Cardiac muscle cell (in vitro differentiated cells and primary cell): ENCODE results near the gene PHLPP1. TPM values are rescaled to one million over a fixed set of nuclear protein-coding genes. Genes with fewer than 3 reads are reported as not detected.

Experiments
- DNase-seq, 2 donors: peaks; one replicate each; pipeline versions ENCODE4 v3.0.0 to v3.0.0-alpha.2; 2010 to 2017; ENCODE audit warnings: low read depth in 1 of 2, low spot score in 1 of 2
- H3K27ac ChIP-seq: fragments of 200-600 bp; sonication (generic); 2 replicates; pipeline ENCODE4 v1.5.1; 2016
- H3K27me3 ChIP-seq: fragments of 200-600 bp; sonication (generic); 2 replicates; pipeline ENCODE4 v1.6.0; 2016; ENCODE audit warnings: control low read depth
- H3K36me3 ChIP-seq: fragments of 200-600 bp; sonication (generic); 2 replicates; pipeline ENCODE4 v1.5.1; 2016; ENCODE audit warnings: control low read depth
- H3K4me1 ChIP-seq: fragments of 200-600 bp; sonication (generic); 2 replicates; pipeline ENCODE4 v1.8.1; 2017; ENCODE audit warnings: low read depth, mild to moderate bottlenecking, mixed run types
- H3K4me3 ChIP-seq: fragments of 200-600 bp; sonication (generic); 2 replicates; pipeline ENCODE4 v1.5.1; 2016; ENCODE audit warnings: mild to moderate bottlenecking
- H3K9me3 ChIP-seq: fragments of 200-600 bp; sonication (generic); 2 replicates; pipeline ENCODE4 v1.5.1; 2017; ENCODE audit warnings: low read depth, mild to moderate bottlenecking, control low read depth
- polyA plus RNA-seq: library from polyadenylated mRNA; unstranded; fragments of >200 nt; fragmentation: Nextera tagmentation; extraction: Ambion mirVana; gene quantifications from 2 replicates; pipeline ENCODE4 v1.2.1, GENCODE V29; 2016
- total RNA-seq: library from RNA; depleted of rRNA; stranded (reverse); fragments of >200 nt; gene quantifications from 2 replicates; pipeline ENCODE4 v1.2.3, GENCODE V29; 2016
- TF ChIP-seq, protein P1 (sequence below): IDR thresholded peaks from 2 replicates; pipeline ENCODE4 v1.5.1; 2012; ENCODE audit warnings: low read depth, mild to moderate bottlenecking, low read length

PHLPP1 gene
- total and polyA plus RNA-seq, 2 experiments from 2014 or later, result 6.3 to 25.8 TPM

- no peak for DNase-seq
- Histone ChIP-seq H3K27me3 (no peaks in the 10 kb centered on the region), H3K9me3 (no peaks in the 10 kb centered on the region), H3K4me3 (no peak overlapping the region), H3K27ac (peak overlapping the region; percentile 58), H3K36me3 (no peaks in the 10 kb centered on the region), H3K4me1 (peaks cover 28% of the 10 kb centered on the region)
- TF ChIP-seq, protein P1, sequence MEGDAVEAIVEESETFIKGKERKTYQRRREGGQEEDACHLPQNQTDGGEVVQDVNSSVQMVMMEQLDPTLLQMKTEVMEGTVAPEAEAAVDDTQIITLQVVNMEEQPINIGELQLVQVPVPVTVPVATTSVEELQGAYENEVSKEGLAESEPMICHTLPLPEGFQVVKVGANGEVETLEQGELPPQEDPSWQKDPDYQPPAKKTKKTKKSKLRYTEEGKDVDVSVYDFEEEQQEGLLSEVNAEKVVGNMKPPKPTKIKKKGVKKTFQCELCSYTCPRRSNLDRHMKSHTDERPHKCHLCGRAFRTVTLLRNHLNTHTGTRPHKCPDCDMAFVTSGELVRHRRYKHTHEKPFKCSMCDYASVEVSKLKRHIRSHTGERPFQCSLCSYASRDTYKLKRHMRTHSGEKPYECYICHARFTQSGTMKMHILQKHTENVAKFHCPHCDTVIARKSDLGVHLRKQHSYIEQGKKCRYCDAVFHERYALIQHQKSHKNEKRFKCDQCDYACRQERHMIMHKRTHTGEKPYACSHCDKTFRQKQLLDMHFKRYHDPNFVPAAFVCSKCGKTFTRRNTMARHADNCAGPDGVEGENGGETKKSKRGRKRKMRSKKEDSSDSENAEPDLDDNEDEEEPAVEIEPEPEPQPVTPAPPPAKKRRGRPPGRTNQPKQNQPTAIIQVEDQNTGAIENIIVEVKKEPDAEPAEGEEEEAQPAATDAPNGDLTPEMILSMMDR, result no peak
Measured at GRCh38 chr18:62777814-62778213, 62.5 kb downstream of the PHLPP1 start.

DNA sequence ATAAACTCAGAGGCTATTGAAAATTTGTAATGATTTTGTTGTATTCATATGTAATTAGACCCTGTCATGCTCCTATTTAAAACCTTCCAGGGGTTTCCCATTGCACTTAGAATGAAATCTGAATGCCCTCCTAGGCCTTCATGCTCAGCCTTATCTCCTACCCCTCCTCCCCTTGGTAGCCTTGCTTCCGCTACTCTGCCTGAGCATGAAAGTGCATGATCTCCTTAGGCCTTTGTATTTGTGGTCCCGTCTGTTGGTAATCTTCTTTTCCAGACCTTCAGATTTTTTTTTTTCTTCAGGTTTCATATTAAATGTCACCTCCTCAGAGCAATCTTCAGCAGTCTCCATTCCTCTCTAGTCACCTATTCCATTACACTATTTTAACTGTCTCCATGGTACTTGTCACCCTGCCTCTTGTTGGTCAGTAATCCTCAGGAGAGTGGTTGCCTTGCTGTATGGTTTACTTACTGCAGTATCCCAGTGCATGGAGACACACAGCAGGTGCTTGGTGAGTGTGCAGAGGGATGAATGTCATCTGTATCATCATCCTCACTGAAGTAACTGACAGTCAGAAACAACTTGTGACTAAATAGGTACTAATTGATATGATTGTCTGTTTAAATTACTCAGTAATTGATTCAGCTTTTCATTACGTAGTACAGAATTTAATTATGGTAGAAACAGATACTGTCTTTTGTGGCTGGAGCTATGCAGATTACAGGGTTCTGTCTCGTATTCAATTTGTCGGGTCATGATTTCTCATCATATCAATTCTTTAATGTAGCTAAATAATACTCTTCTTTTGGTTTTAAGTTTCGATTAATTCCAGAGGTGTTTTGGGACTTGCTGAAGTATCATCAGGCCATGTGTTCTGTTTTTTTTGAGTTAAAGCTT lies 63.9 kb downstream of the PHLPP1 start:
- Histone ChIP-seq H3K27me3 (no peaks in the 10 kb centered on the region), H3K36me3 (no peaks in the 10 kb centered on the region), H3K4me3 (no peak overlapping the region), H3K4me1 (peaks cover 24% of the 10 kb centered on the region), H3K27ac (peak overlapping the region; percentile 58), H3K9me3 (no peaks in the 10 kb centered on the region)
- TF ChIP-seq, protein P1, result no peak
- DNase-seq, result peak in 1 of 2 donors; percentile 37

DNA sequence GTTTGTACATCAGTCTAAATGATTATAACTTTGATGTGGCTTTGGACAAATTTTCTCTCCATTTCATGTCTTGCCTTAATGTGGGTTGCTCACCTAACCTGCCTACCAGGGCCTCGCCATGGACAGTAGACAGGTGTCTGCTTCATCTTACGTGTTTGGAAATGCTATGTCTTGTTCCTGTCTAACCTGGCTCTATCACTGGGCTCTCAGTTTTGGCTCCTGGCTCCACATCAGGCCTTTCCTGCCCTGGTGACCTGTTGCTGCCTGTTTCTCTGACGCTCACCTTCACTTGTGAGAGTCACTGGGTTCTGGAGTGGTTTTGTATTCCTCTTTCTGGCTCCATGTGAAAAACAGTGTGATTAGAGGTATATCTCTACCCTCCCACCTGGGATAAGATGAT lies 65.9 kb downstream of the PHLPP1 start:
- Histone ChIP-seq H3K4me3 (no peak overlapping the region), H3K36me3 (no peaks in the 10 kb centered on the region), H3K9me3 (no peaks in the 10 kb centered on the region), H3K27me3 (no peaks in the 10 kb centered on the region), H3K4me1 (peaks cover 18% of the 10 kb centered on the region), H3K27ac (no peak overlapping the region)
- DNase-seq, result no peak
- TF ChIP-seq, protein P1, result no peak

DNA sequence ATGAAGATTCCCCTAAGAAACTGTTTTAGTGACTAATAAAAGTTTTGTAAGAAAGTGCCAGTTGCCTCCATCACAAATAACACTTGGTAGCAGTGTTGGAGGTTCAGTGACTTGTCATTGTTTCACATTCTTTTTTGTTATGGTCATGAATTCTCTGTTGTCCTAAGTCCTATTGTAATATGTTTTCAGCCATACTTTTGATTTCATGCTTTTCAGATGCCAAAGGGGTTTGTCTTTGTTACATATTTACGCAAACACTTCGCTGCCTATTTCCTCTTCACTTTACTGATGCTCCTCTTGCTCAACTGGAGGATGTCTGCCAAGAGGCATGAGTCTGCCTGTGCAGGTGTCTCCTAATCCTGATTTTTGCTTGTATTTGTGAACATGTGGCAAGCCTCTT lies 66.6 kb downstream of the PHLPP1 start:
- H3K9me3 ChIP-seq, result no peaks in the 10 kb centered on the region
- DNase-seq, result peak in 1 of 2 donors; percentile 79
- no peaks in the 10 kb centered on the region for H3K36me3 ChIP-seq
- peaks cover 18% of the 10 kb centered on the region for H3K4me1 ChIP-seq
- TF ChIP-seq, protein P1, result no peak
- no peaks in the 10 kb centered on the region for H3K27me3 ChIP-seq
- no peak overlapping the region for H3K4me3 ChIP-seq
- no peak overlapping the region for H3K27ac ChIP-seq

DNA sequence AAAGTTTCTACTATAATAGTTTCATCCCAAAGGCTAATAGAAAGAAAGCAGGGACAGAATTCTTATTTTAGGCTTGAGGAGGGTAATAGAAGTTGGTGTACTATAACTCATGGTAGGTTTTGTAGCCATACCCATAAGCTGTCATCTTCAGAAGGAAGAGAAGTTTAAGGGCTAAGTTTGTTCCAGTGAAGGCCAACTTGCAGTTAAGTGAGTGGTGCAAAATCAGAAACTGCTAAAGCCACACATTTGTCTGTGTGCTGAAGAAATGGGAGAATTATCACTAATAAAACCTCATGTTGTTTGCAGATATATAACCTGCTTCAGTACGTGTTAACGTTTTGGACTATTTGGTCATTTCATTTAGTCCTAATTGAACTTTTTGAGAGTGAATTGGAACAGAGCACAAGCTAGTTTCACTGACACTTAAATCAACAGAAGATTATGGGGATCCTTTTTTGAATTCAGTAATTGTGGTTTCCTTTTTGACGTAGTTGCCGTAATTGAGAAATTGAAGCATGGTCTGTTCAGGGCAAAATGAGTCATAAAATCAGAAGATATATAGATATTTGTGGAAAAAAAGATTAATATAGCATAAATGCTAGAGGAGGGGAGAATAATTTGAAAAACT lies 69.1 kb downstream of the PHLPP1 start:
- Histone ChIP-seq H3K4me3 (no peak overlapping the region), H3K27ac (no peak overlapping the region), H3K9me3 (no peaks in the 10 kb centered on the region), H3K27me3 (no peaks in the 10 kb centered on the region), H3K4me1 (peaks cover 15% of the 10 kb centered on the region), H3K36me3 (no peaks in the 10 kb centered on the region)
- TF ChIP-seq, protein P1, result no peak
- peak in 1 of 2 donors; percentile 64 for DNase-seq
